HG03280 (cell line): ENCODE results near the gene EMP3.
"Not testable (repeated sequence)": the region's sequence is repeated elsewhere in the genome, so short reads cannot be mapped to it uniquely, and the experiment has no call there.

Source experiments
- ATAC-seq: cut with Tn5 transposase; IDR thresholded peaks from one replicate; pipeline ENCODE4 v1.9.1; 2021; ENCODE audit warnings: mild to moderate bottlenecking, moderate library complexity; ENCODE audit not compliant: unreplicated experiment

Gene EMP3, protein sequence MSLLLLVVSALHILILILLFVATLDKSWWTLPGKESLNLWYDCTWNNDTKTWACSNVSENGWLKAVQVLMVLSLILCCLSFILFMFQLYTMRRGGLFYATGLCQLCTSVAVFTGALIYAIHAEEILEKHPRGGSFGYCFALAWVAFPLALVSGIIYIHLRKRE

GRCh38 chr19:48325265-48325910, at the start of gene EMP3:
TSS of gene EMP3 (plus strand) at chr19:48325552. CDS start at chr19:48326845, 1,293 bp downstream.
- ATAC-seq = no peak

- no peak for ATAC-seq
Observed at GRCh38 chr19:48279747-48280146, 45.6 kb upstream of the EMP3 start.

DNA sequence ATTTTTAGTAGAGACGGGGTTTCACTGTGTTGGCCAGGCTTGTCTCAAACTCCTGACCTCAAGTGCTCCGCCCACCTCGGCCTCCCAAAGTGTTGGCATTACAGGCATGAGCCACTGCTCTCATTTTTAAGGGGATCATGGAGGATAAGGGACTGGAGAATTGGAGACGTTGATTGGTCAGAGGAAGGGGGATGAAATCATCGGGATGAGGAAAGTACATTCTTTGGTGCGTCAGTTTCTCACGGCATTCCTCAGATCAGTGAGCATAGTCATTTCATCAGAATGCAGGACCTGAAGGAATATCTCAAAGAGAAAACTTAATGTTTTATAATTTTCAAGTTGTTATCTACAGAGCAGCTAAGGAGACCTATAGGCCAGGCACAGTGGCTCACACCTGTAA, 41.4 kb upstream of the EMP3 start:
- no peak for ATAC-seq

GRCh38 chr19:48284896-48285295, 40.5 kb upstream of the EMP3 start:
- no peak for ATAC-seq

GRCh38 chr19:48287748-48288147, 37.6 kb upstream of the EMP3 start:
- ATAC-seq = no peak

DNA sequence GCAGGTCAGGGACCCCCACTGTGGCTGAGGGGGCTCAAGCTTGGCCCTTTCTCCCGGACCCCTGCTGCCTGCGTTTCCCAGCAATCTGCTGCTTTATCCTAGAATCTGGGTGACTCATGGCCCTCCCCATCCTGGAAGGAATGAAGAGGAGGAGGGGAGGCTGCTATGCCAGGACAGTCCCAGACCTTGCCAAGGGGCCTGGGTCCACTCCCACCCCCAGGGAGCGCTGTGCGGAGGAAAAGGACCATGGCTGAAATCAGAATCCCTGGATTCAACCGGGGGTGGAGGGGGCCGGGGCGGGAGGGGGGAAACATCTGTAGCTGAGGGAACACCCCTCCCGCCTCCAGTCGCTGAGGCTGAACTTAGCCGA, 35.0 kb upstream of the EMP3 start:
- no peak for ATAC-seq

DNA sequence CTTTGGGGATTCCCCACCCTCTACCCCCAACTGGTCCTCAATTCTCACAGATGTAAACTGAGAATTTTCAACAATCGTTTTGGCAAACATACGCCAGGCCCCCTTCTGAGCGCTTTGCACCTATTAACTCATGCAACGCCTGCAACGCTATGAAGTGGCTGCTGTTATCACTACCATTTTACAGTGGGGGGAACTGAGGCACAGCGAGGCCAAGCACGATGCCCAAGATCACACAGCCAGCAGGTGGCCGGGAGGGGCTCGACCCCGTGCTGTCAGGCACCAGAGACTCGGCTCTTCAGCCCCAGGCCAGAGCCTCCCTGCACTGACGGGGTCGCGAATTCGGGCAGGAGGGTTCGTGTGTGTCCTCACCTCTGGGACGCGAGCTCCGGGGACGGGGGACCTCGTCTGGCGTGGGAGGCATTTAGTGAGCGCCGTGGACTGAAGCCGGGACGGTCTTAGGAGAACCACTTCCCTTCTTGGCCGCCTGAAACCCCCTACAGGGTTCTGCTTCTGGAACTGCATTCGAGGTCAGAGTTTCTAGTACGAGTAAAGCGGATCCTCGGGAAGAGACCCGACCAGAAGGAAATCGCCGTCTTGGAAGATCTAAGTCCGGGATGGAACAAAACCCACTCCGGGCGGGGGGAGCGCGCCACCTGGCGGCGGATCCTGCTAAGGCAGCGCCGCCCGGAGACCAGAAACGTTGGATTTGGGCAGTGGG, 34.4 kb upstream of the EMP3 start:
- ATAC-seq = no peak

DNA sequence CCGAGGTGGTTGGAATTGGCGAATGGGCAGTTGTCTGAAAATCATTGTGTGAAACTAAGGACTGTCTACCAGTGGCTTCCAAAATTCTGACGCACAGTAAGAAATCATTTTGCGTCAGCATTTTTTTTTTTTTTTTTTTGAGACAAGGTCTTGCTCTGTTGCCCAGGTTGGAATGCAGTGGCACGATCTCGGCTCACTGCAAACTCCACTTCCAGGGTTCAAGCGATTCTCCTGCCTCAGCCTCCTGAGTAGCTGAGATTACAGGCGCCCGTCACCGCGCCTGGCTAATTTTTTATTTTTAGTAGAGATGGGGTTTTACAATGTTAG, 33.9 kb upstream of the EMP3 start:
- not testable (repeated sequence) for ATAC-seq

- ATAC-seq = no peak
Observed at GRCh38 chr19:48292798-48293197, 32.6 kb upstream of the EMP3 start.

GRCh38 chr19:48295458-48295857, 29.9 kb upstream of the EMP3 start:
- no peak for ATAC-seq

GRCh38 chr19:48296963-48297734, 28.2 kb upstream of the EMP3 start:
- ATAC-seq = no peak

DNA sequence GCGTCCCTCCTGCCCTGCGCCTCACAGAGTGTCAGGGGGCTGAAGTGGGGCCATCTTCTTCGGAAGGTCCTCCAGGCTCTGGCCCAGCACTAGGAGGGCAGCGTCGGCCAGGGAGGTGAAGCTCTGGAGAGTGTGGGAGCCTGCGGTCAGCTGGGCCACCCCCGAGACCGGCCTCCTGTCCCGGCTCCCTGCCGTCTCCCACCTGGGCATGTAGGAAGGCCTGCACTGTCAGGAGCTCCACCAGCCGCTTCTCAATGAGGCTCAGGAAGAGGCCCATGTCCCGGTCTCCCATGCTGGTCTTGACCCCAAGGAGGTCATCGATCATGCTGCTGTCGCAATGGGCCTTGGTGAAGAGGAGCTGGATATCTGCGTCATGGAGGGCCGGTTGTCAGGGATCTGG, 27.4 kb upstream of the EMP3 start:
- ATAC-seq = no peak

GRCh38 chr19:48301886-48302599, 23.3 kb upstream of the EMP3 start:
- no peak for ATAC-seq

DNA sequence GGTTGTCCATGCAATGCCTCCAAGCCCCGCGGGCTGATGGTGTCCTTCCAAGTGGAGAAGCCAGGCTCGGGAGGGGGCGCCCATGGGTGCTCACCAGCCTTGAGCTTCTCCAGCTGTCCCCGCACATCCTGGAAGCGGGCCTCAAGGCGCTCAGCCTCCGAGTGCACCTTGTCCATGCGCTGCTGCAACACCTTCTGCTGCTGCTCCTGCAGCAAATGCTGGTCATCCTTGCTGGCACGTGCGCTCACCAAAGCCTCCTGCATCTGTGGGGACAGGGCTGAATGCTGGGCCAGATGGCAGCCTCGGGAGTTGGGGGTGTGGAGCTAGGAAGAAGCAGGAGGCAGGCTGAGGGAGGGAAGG, 22.8 kb upstream of the EMP3 start:
- ATAC-seq = no peak

DNA sequence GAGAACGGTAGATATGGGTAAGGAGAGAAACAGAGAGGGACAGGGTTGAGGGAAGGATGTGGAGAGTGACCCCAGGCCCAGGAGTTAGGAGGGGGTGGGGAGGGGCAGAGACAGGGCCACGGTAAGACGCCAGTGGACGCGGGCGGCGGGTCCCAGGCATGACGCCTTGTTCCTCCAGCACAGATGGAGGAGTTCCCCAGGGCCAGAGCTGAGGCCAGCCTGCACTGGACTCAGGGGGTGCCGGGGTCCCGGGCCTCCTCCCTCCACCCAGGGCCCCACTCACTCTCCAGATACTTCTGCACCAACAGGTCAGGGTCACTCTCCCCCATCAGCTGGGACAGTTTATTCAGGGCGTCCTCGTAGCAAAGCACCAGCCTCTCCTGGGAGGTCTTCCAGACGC, 22.0 kb upstream of the EMP3 start:
- no peak for ATAC-seq

- ATAC-seq = no peak
Observed at GRCh38 chr19:48303866-48304265, 21.5 kb upstream of the EMP3 start.

- no peak for ATAC-seq
Observed at GRCh38 chr19:48308631-48309586, 16.4 kb upstream of the EMP3 start.

DNA sequence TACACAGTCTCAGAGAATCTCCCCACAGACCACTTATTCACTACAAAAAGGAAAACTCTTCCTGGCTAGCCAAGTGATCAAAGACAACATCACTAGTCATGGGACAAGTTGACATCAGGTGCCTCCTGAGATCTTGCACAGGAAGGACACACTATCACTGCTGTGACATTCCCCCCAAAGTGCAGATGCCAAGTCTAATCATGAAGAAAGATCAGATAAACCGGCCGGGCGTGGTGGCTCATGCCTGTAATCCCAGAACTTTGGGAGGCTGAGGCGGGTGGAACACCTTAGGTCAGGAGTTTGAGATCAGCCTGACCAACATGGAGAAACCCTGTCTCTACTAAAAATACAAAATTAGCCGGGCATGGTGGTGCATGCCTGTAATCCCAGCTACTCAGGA, 15.6 kb upstream of the EMP3 start:
- ATAC-seq = not testable (repeated sequence)

DNA sequence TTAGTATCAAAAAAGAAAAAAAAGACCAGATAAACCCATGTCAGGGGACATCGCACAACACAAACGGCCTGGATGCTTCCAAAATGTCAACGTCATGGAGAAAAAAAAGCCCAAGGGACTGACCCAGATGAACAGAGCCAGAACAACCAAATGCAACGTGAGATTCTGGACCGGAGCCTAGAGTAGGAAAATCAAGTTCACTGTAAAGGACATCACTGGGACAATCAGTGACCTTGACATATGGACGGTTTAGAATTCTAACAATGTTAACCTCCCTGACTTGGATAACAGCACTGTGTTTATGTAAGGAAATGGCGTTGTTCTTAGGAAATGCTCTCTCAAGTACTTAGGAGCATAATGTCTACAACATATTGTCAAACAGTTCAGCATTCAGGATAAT, 15.1 kb upstream of the EMP3 start:
- ATAC-seq = no peak

DNA sequence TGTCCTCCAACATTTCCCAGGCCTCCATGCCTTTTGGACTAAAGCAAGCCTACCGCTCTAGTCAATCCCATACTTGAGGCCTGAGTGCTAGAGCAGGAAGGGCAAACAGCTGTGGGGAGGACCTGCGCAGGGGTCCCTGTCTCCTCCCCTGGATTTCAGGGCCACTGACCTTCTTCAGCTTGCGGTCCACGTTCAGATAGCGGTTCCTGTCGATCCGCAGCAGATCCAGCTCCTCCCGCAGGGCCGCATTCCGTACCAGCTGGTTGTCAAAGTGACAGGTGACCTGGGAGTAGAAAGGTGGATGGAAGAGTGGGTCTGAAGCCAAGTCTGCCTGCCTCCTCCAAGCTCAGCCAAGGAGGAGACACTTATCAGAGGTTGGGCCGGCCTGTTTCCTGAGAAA, 14.0 kb upstream of the EMP3 start:
- ATAC-seq = no peak
